Measurements from ENCODE around the gene MEIG1.

DNA sequence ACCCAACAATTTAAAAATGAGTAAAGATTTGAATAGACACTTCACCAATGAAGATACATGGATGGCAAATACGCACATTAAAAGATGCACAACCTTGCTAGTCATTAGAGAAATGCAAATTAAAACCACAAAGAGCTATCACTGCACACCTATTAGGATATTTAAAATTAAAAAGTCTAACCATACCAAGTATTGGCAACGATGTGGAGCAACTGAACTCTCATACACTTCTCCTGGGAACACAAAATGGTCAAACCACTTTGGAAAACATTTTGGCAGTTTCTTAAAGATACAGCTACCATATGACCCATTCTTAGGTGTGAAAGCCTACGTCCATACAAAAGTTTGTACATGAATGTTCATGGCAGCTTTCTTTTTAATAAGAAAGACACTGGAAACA, 41.4 kb upstream of the MEIG1 start:
- TF ChIP-seq, protein P1, sequence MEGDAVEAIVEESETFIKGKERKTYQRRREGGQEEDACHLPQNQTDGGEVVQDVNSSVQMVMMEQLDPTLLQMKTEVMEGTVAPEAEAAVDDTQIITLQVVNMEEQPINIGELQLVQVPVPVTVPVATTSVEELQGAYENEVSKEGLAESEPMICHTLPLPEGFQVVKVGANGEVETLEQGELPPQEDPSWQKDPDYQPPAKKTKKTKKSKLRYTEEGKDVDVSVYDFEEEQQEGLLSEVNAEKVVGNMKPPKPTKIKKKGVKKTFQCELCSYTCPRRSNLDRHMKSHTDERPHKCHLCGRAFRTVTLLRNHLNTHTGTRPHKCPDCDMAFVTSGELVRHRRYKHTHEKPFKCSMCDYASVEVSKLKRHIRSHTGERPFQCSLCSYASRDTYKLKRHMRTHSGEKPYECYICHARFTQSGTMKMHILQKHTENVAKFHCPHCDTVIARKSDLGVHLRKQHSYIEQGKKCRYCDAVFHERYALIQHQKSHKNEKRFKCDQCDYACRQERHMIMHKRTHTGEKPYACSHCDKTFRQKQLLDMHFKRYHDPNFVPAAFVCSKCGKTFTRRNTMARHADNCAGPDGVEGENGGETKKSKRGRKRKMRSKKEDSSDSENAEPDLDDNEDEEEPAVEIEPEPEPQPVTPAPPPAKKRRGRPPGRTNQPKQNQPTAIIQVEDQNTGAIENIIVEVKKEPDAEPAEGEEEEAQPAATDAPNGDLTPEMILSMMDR (conservative IDR thresholded peaks at IDR 0.05; ENCODE audit: low read depth, low read length), result no peak
- TF ChIP-seq EZH2 (IDR thresholded peaks at IDR 0.05; ENCODE audit: low read length, unreplicated experiment) (no peak), EZH2phosphoT487 (IDR thresholded peaks at IDR 0.05; ENCODE audit: borderline replicate concordance, low read length) (no peak)

Measured in PC-3 (cell line).